NCI-H146 (cell line): ENCODE data around the gene CNOT6.
"Not testable (repeated sequence)": the region's sequence is repeated elsewhere in the genome, so short reads cannot be mapped to it uniquely, and the experiment has no call there.

Experiments used
- DNase-seq: peaks from one replicate; lab custom pipeline; 2025; lab: John Stamatoyannopoulos, UW

CNOT6 gene

DNA sequence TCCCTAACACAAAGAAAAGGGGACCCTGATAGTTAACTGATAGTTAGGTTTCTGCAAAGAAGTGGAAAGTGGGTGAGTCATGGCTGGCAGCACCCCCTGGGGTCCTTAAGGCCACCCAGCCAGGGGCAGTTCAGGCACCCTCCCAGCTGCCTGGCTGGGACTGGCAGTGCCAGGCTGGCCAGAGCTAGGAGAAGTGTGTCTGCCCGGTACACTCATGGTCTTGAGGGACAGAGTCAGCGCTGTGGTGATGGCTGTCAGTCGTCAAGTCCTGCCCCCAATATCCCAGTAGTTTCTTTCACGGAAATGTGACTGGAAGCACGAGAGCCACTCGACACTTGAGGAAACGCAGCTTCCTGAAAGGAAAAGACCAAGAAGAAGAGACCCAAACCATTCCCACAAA lies 22.3 kb upstream of the CNOT6 start:
- no peak for DNase-seq

DNA sequence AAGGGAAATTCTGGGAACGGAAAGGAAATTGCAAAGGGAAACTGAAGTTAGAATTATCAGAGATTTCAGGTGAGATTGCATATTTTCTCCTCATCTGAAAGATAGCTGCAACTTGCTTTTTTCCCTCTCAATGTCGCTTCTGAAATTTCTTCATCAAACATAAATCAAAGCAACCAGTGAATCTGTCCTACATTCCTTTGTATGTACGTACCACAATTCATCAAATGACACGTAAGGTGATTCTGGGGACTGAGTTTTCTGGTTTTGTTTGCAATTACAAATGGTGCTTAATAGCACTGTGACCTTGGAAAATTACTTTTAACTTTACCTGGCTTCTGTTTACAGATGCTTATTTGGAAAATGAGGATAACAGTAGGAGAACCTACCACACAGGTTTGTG lies 21.9 kb upstream of the CNOT6 start:
- DNase-seq, result no peak

DNA sequence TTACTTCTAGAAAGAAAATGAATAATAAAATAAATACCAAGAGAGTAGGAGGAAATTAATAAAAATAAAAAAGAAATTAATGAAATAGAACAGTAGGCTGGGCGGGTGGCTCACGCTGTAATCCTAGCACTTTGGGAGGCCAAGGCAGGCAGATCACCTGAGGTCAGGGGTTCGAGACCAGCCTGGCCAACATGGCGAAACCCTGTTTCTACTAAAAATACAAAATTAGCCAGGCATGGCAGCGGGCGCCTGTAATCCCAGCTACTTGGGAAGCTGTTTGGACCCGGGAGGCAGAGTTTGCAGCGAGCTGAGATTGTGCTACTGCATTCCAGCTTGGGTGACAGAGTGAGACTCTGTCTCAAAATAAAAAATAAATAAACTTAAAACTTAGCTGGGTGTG lies 20.8 kb upstream of the CNOT6 start:
- not testable (repeated sequence) for DNase-seq

DNA sequence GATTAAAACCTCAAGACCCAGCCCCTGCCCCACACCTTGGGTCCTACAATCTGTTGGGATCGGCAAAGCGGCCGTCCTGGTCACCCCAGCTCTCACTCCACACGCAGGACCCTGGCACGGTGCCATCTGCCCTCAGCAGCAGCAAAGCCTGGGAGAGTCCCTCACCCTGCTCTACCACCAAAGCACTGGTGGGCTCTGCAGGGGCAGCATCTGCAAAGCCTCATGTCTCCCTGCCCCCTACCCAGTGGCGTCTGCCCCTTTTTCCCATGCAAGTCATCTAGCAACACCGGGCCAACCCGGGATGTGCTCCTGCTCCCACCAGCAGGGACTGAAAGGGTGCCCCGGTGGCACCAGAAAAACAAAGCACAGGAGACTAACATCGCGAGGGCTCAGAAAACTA lies 19.6 kb upstream of the CNOT6 start:
- DNase-seq, result no peak

DNA sequence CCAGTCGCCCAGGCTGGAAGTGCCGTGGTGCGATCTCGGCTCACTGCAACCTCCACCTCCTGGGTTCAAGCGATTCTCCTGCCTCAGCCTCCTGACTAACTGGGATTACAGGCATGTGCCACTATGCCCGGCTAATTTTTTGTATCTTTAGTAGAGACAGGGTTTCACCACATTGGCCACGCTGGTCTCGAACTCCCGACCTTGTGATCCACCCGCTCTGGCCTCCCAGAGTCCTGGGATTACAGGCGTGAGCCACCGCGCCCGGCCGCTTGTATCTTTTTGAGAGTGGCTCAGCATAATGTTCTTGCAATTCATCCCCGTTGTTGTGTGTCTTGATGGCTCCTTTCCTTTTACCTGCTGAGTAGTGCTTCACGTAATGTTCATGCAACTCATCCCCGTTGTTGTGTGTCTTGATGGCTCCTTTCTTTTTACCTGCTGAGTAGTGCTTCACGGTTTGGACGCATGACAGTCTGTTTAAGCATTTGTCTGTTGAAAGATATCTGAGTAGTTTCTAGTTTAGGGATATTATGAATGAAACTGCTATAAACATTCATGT lies 18.1 kb upstream of the CNOT6 start:
- DNase-seq, result not testable (repeated sequence)

DNA sequence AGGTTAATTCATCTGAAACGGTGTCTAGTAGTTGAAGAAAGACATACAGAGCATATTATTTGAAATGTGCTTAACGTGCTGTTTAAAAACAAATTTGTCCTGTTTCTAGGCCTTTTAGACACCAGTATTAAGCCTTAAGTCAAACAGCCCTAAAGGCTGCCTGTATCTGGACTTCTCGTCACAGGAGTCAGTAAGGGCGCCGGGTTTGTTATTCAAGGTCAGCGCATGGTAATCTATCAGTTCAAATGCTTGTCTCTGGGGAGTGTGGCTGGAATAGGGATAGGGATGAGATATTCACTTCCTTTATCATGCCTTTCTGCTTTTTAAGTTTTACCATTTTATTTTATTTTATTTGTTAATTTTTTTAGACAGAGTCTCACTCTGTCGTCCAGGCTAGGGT lies 9.4 kb upstream of the CNOT6 start:
- no peak for DNase-seq

DNA sequence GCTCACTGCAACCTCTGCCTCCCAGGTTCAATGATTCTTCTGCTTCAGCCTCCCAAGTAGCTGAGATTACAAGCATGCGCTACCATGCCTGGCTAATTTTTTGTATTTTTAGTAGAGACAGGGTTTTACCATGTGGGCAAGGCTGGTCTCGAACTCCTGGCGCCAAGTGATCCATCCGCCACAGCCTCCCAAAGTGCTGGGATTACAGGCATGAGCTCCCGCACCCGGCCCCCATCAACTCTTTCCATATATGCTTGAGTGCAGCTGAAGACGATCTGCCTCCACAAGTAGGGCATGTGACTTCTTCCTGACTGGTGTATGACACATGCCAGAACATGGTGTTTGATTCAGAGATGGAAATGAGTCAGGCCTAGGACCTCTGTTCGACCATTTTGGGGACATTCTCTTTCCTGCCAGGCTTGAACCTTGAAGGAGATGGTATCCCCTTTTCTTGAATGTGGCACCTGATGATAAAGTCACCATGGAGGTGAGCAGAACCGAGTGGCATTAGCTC lies 7.5 kb upstream of the CNOT6 start:
- no peak for DNase-seq

DNA sequence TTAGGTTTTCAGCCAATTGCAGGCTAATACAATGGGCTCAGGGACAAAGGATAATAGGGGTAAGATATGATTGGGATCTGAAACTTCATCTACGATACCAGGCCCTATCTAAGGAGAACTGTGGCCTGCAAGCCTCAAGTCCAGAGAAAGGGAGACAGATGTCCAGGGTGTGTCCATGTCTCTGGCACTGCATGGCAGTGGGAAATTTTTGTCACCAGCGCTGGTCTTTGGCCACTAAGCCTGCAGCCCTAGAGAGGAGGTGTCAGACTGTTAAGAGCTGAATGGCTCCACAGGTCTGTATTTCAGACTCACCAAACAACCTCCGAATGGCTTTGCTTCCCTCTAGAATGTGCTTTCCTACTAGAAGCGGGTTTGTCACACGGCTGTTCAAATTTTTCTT lies 6.6 kb upstream of the CNOT6 start:
- DNase-seq, result no peak

DNA sequence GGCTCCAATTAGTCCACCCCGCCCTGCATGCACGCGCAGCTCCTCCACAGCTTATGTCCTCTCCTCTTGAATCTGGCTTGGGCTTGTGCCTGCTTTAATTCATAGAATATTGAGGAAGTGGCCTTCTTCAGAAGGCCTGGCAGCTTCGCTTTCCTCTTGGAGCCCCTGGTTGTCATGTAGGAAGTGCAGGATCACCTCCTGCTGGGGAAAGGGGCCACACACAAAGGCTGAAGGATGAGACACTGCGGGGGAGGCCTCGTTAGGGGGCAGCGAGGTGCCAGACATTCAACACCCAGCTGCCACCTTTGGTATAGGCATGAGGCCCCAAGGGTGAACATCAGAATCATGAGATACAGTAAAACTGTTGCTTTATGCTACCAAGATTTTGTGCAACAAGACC lies 2.7 kb upstream of the CNOT6 start:
- no peak for DNase-seq

DNA sequence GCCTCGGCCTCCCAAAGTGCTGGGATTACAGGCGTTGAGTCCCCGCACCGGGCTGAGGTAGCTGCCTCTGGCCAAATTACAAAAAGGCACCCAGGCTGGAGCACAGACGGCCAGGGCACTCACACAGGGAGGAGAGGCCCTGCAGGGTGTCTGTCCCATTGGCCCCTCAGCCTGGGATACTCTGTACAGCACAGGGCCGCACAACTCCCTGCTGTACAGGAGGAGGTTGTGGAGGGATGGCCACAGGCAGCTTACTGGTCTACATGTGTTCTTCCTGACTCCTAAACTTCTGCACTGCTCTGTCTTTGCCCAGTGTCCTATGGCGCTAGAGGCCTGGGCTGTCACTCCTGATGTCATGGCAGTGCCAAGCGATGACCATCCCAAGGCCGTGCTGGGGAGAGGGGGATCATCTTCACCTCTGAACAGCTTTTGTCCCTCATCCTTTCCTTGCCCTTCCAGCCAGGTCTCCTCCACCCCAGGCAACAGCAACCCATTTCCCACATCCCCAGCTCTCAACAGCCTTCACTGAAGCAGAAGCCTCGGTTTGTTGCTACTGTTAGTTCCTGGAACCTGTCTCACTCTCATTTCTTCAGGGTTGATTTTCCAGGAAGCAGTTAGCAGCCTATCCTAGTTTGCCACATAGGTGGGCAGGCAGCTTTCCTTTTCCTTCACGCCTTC lies 1.8 kb upstream of the CNOT6 start:
- no peak for DNase-seq

DNA sequence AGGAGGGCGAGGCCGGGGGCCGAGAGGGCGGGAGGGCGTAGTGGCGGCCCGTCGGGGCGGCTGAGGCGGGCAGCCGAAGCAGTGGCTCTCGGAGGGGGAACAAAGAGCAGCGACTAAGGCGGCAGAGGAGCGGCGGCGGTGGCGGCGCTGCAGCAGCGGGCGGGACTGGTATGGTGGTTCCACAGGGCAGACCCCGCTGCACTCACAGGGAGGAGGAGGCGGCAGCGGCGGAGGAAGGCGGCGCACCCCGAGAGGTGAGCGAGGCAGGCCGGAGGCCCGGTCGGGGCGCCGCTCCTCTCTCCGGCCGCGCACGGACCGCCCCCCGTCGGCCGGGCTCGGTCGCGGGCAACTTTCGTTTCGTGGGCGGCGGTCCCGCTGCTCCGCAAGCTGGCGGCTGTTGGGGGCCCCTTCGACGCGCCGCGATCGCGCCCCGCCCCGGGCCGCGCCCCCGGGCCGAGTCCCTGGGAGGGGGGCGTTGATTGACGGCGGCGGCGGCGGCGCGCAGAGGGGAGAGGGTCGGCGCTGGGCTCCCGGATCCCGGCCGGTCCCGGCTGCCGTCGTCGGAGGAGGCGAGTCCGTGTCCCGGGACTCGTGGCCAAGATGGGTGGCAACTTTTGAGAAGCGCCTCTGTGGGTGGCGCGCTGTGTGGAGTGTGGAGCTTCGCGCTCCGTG lies 467 bp downstream of the CNOT6 start:
- DNase-seq, result peak; percentile 44

DNA sequence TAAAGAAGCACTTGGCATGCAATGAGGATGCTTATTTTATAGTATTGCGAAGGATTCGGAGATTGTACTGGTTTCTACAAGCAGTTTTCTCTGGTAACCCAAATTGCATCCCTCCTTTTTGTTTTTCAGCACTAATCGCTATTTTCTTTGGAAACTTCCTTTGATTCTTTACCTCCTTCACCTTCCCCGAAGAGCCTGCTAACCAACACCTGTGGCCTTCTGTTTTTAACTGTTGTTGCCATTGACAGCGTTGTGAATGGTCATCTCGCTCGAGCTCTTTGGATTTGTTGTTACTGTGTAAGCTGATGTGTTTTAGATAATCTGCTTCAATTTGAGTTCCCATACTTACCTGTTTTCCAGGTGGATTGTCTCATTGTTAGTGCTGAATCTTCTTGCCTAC lies 1.1 kb downstream of the CNOT6 start:
- no peak for DNase-seq

DNA sequence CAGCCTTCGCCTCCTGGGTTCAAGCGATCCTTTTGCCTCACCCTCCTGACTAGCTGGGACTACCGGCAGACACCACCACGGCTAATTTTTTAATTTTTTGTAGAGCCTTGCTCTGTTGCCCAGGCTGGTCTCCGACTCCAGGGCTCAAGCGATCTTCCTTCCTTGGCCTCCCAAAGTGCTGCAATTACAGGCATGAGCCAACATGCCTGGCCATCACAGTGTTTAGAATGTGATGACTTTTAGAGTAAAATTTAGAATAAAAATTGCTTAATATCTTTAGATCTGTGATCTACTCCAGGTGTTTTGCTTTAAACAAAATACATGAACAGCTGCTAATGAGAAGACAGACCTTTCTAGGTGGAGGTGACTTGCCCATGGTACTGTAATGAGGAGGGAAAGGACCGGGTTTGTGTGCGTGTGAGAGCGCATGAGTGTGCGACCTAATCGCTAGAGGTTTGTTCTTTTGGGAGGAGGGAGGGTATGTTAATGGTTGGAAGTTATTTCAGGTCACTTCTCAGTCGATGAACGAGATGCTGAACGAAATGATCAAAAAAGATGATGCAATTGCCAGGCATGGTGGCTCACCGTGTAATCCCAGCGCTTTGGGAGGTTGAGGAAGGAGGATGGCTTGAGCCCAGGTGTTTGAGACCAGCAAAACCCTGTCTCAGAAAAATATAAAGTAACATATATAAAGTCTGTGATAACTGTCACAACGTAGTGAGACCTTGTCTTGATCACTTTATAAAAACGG lies 2.0 kb downstream of the CNOT6 start:
- DNase-seq, result no peak

DNA sequence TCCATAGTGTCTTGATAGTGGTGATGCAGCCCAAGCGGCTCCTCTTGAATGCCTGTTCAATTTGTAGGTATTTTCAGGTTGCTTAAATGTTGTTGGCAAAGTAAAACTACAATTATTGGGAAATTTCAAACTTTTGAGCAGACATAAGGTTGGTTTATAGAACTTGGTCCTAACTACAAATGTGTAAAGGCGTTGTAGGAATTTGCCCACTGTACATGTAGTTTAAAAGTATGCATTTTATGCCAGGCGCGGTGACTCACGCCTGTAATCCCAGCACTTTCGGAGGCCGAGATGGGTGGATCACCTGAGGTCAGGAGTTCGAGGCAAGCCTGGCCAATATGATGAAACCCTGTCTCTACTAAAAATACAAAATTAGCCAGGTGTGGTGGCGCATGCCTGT lies 2.6 kb downstream of the CNOT6 start:
- not testable (repeated sequence) for DNase-seq

DNA sequence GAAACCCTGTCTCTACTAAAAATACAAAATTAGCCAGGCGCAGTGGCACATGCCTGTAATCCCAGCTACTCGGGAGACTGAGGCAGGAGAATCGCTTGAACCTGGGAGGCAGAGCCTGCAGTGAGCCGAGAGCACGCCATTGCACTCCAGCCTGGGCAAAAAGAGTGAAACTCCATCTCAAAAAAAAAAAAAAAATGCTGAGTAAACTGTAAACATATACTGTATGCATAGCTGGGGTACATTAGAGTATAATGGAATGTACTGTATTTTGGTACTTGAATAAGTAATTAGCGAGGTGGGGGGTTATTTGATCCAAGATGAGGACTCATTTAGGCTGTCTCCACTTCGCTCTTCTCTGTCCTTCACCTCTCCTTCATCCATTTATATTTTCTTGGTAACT lies 3.7 kb downstream of the CNOT6 start:
- not testable (repeated sequence) for DNase-seq

DNA sequence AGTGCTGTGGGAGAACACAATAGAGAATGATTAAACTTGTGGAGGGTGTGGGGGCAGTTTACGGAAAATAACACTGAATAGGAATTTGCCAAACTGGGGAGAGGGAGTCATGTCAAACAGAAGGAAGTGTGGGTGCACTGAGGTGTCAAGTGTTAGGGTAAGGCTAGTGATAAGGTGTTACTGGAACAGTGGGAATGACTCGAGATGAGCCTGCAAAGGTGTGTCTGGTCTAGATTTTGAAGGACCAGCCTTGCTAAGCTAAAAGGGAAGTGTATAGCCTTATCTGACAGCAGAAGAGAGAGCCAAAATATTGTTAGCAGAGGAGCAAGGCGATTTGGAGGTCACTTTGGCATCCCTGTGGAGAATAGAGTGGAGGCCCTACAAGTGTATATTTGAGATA lies 4.2 kb downstream of the CNOT6 start:
- no peak for DNase-seq

DNA sequence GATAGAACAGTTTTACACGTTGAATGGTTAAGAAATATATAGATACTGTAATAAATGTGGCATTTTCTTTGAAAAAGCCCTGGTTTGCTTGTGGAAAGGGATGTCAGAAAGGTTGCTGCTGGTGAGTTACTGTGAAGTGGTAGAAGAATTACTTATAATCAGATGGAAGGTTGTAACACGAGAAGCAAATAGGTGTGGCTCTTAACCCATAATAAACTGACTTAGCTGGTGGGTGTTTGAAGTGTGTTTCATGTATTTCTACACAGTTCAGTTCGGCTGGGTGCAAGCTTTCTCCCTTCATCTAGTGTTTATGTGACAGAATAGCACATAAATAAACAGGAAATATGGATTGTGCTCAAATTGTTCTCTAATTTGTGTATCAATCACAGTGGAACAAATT lies 5.5 kb downstream of the CNOT6 start:
- DNase-seq, result no peak

DNA sequence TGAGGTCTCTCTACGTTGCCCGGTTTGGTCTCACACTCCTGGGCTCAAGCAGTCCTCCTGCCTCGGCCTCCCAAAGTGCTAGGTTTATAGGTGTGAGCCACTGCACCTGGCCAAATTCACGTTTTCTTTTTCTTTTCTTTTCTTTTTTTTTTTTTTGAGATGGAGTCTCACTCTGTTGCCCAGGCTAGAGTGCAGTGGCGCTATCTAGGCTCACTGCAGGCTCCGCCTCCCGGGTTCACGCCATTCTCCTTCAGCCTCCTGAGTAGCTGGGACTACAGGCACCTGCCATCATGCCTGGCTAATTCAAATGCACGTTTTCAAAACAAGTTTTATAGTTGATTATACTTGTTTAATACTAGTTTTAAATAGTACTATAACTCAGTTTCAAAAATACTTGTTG lies 6.1 kb downstream of the CNOT6 start:
- DNase-seq, result not testable (repeated sequence)

DNA sequence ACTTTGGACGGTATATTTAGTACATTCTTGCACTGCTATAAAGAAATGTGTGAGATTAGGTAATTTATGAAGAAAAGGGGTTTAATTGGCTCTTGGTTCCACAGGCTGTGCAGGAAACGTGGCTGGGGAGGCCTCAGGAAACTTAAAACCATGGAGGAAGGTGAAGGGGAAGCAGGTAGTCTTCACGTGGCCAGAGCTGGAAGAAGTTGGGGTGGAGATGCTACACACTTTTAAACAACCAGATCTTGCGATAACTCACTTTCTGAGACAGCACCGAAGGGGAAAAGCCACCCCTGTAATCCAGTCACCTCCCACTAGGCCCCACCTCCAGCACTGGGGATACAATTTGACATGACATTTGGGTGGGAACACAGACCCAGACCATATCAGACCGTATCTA lies 13.5 kb downstream of the CNOT6 start:
- no peak for DNase-seq

DNA sequence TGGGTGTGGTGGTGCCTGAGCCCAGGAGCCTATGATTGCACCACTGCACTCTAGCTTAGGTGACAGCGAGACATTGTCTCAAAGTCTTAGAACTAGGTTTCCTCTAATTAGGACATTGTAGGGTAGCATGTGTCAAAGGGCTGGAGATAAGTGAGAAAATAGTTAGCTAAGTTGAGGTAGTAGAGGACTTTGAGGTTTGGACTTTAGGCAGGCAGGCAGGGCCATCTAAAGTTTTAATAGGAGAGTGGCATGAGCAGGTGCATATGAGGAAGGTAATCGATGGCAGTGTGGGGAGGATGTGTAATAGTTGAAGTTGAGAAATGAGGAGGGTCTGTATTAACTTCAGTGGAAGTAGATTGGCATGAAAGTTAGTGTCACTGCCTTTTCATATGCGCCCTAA lies 21.1 kb downstream of the CNOT6 start:
- DNase-seq, result no peak

DNA sequence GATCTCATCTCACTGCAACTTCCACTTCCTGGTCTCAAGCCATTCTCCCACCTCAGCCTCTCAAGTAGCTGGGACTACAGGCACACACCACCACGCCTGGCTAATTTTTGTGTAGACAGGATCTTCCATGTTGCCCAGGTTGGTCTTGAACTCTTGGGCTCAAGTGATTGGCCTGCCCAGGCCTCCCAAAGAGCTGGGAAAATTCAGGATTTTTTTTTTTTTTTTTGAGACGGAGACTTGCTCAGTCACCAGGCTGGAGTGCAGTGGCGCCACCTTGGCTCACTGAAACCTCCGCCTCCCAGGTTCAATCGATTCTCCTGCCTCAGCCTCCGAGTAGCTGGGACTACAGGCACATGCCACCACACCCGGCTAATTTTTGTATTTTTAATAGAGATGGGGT lies 21.8 kb downstream of the CNOT6 start:
- not testable (repeated sequence) for DNase-seq

DNA sequence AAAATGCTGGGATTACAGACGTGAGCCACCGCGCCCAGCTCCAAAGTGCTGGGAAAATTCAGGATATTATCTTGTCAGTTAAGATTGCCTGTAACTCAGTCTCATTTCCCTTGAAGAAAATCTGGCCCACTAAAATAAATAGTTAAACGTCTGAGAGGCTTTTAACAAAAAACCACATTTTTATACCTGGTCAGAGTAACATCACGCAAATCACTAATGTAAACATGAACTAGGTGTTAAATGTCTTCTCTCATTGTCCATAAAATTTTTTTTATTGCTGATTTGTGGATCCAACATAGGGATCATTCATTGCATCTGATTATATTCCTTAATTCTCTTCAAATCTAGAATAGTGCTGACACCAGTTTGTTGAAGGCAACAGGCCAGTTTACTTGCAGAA lies 22.3 kb downstream of the CNOT6 start:
- DNase-seq, result no peak

DNA sequence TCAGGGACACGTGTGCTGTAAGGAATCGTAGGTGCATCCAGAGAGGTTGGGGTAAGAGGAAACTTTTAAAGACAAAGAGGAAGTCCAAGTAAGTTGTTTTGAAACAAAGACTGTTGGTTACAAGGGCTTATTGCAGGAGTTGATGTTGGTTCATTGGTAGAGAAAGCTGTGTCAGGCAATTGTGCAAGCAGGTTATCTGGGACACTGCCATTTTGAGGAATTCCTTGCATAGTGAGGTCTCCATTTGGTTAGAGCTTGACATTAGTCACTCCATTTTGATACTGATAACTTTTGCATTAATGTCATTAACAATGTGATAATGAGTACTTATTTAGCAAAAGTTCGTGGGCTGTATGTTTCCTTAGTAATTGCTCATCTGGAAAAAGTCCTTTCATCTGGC lies 24.9 kb downstream of the CNOT6 start:
- no peak for DNase-seq
